HEK293 (cell line): ENCODE measurements around the gene STARD9.

Source experiments
- CTCF ChIA-PET: fragments of 350-600 bp; formaldehyde crosslinking; extraction: SDS; loops from one replicate; lab custom pipeline; 2021; ENCODE audit warnings: antibody characterized with exemption; lab: Yijun Ruan, JAX
- POLR2A ChIA-PET: fragments of 300-600 bp; formaldehyde crosslinking; extraction: SDS; loops from one replicate; lab custom pipeline; 2020; ENCODE audit warnings: antibody characterized with exemption, inconsistent platforms; lab: Yijun Ruan, JAX
- H3K27ac ChIP-seq: fragments of 200-500 bp; sonication (Bioruptor generic); 2 replicates; pipeline ENCODE4 v1.5.1; 2014; ENCODE audit warnings: low read depth, low read length, control low read depth, inconsistent platforms; ENCODE audit errors: extremely low read depth
- H3K36me3 ChIP-seq, 2 experiments: fragments of 200-500 bp in 1 of 2; sonication (Bioruptor generic) in 1 of 2; 1 replicate in 1 of 2; 2 replicates in 1 of 2; pipeline ENCODE4 v1.5.1; 2014 to 2017; ENCODE audit warnings: inconsistent platforms in 2 of 2, low read length in 2 of 2; ENCODE audit not compliant: control insufficient read depth in 2 of 2, insufficient read depth in 1 of 2
- H3K4me1 ChIP-seq: fragments of 200-500 bp; sonication (Bioruptor generic); 2 replicates; pipeline ENCODE4 v1.5.1; 2014; ENCODE audit warnings: mild to moderate bottlenecking, low read length, inconsistent platforms; ENCODE audit not compliant: control insufficient read depth, insufficient read depth
- H3K4me3 ChIP-seq: 2 replicates; pipeline ENCODE4 v1.5.1; 2011; ENCODE audit warnings: low read depth, mild to moderate bottlenecking, control low read depth, low read length, moderate library complexity
- H3K9me3 ChIP-seq: fragments of 200-500 bp; sonication (Bioruptor generic); 2 replicates; pipeline ENCODE4 v1.5.1; 2014; ENCODE audit warnings: low read depth, low read length, inconsistent platforms; ENCODE audit not compliant: control insufficient read depth, insufficient read depth
- EGR2 ChIP-seq: fragments of 450-650 bp; formaldehyde crosslinking; IDR thresholded peaks from 2 replicates; pipeline ENCODE4 v1.5.1; 2016; ENCODE audit warnings: low read depth, missing biosample characterization, missing genetic modification characterization
- ELK4 ChIP-seq: IDR thresholded peaks from 2 replicates; pipeline ENCODE4 v1.6.1; 2011; ENCODE audit warnings: mild to moderate bottlenecking, low read depth, low read length, borderline replicate concordance
- GFI1B ChIP-seq: fragments of 450-650 bp; formaldehyde crosslinking; IDR thresholded peaks from 2 replicates; pipeline ENCODE4 v1.5.1; 2016; ENCODE audit warnings: missing biosample characterization, missing genetic modification characterization
- GLI2 ChIP-seq: fragments of 450-650 bp; formaldehyde crosslinking; IDR thresholded peaks from 2 replicates; pipeline ENCODE4; 2017; ENCODE audit warnings: missing biosample characterization, missing genetic modification characterization, low read depth, borderline replicate concordance
- HOXC10 ChIP-seq: sonication (generic); formaldehyde crosslinking; IDR thresholded peaks from 2 replicates; pipeline ENCODE4 v1.8.1; 2023; ENCODE audit warnings: mild to moderate bottlenecking, missing genetic modification reagents
- RBAK ChIP-seq: fragments of 450-650 bp; formaldehyde crosslinking; IDR thresholded peaks from 2 replicates; pipeline ENCODE4 v1.5.1; 2016; ENCODE audit warnings: missing biosample characterization, missing genetic modification characterization
- SETDB1 ChIP-seq: IDR thresholded peaks from one replicate; pipeline ENCODE4 v1.6.1; 2017; ENCODE audit warnings: mild to moderate bottlenecking, low read length, moderate library complexity, mixed read lengths; ENCODE audit not compliant: insufficient read length
- SP2 ChIP-seq: fragments of 450-650 bp; formaldehyde crosslinking; IDR thresholded peaks from 2 replicates; pipeline ENCODE4 v1.5.1; 2016; ENCODE audit warnings: missing biosample characterization, missing genetic modification characterization
- TCF7L2 ChIP-seq: IDR thresholded peaks from 2 replicates; pipeline ENCODE4 v1.6.1; 2011; ENCODE audit warnings: low read depth, mild to moderate bottlenecking, inconsistent platforms, low read length, moderate library complexity, borderline replicate concordance
- TRIM28 ChIP-seq: IDR thresholded peaks from 2 replicates; pipeline ENCODE4 v1.6.1; 2011; ENCODE audit warnings: low read length, control low read depth, borderline replicate concordance
- ZBTB20 ChIP-seq: fragments of 450-650 bp; formaldehyde crosslinking; IDR thresholded peaks from 2 replicates; pipeline ENCODE4 v1.5.1; 2016; ENCODE audit warnings: missing biosample characterization, missing genetic modification characterization
- ZBTB48 ChIP-seq: fragments of 450-650 bp; formaldehyde crosslinking; IDR thresholded peaks from 2 replicates; pipeline ENCODE4 v1.5.1; 2016; ENCODE audit warnings: missing biosample characterization, missing genetic modification characterization
- ZFHX2 ChIP-seq: fragments of 450-650 bp; formaldehyde crosslinking; conservative IDR thresholded peaks from 2 replicates; pipeline ENCODE4 v1.5.1; 2016; ENCODE audit warnings: missing biosample characterization, missing genetic modification characterization
- ZFP3 ChIP-seq: fragments of 450-650 bp; formaldehyde crosslinking; IDR thresholded peaks from 2 replicates; pipeline ENCODE4 v1.5.1; 2016; ENCODE audit warnings: low read depth, missing biosample characterization, missing genetic modification characterization
- ZFP41 ChIP-seq: fragments of 450-650 bp; formaldehyde crosslinking; IDR thresholded peaks from 2 replicates; pipeline ENCODE4 v1.5.1; 2016; ENCODE audit warnings: missing biosample characterization, missing genetic modification characterization, borderline replicate concordance
- ZIC2 ChIP-seq: fragments of 450-650 bp; formaldehyde crosslinking; IDR thresholded peaks from 2 replicates; pipeline ENCODE4 v1.5.1; 2016; ENCODE audit warnings: missing biosample characterization, missing genetic modification characterization
- ZNF132 ChIP-seq: fragments of 450-650 bp; formaldehyde crosslinking; IDR thresholded peaks from 2 replicates; pipeline ENCODE4 v1.5.1; 2017; ENCODE audit warnings: missing biosample characterization, missing genetic modification characterization, borderline replicate concordance
- ZNF133 ChIP-seq: fragments of 450-650 bp; formaldehyde crosslinking; IDR thresholded peaks from 2 replicates; pipeline ENCODE4 v1.5.1; 2016; ENCODE audit warnings: missing biosample characterization, missing genetic modification characterization
- ZNF157 ChIP-seq: fragments of 450-650 bp; formaldehyde crosslinking; IDR thresholded peaks from 2 replicates; pipeline ENCODE4 v1.5.1; 2016; ENCODE audit warnings: missing biosample characterization, missing genetic modification characterization
- ZNF184 ChIP-seq: fragments of 450-650 bp; IDR thresholded peaks from 2 replicates; pipeline ENCODE4 v1.5.1; 2018; ENCODE audit warnings: missing biosample characterization, mild to moderate bottlenecking, missing genetic modification characterization
- ZNF350 ChIP-seq: fragments of 450-650 bp; formaldehyde crosslinking; IDR thresholded peaks from 2 replicates; pipeline ENCODE4 v1.5.0; 2017; ENCODE audit warnings: missing biosample characterization, mild to moderate bottlenecking, missing genetic modification characterization
- ZNF423 ChIP-seq: fragments of 450-650 bp; formaldehyde crosslinking; IDR thresholded peaks from 2 replicates; pipeline ENCODE4 v1.5.1; 2016; ENCODE audit warnings: missing biosample characterization, missing genetic modification characterization
- ZNF521 ChIP-seq: fragments of 450-650 bp; formaldehyde crosslinking; IDR thresholded peaks from 2 replicates; pipeline ENCODE4 v1.5.1; 2017; ENCODE audit warnings: missing biosample characterization, mild to moderate bottlenecking, missing genetic modification characterization
- ZNF558 ChIP-seq: fragments of 450-650 bp; formaldehyde crosslinking; IDR thresholded peaks from 2 replicates; pipeline ENCODE4 v1.5.1; 2016; ENCODE audit warnings: missing biosample characterization, missing genetic modification characterization
- ZNF560 ChIP-seq: fragments of 450-650 bp; formaldehyde crosslinking; IDR thresholded peaks from 2 replicates; pipeline ENCODE4 v1.5.1; 2017; ENCODE audit warnings: missing biosample characterization, missing genetic modification characterization, borderline replicate concordance
- ZNF747 ChIP-seq: fragments of 450-650 bp; formaldehyde crosslinking; IDR thresholded peaks from 2 replicates; pipeline ENCODE4 v1.5.1; 2016; ENCODE audit warnings: missing biosample characterization, missing genetic modification characterization
- ZNF785 ChIP-seq: fragments of 450-650 bp; formaldehyde crosslinking; IDR thresholded peaks from 2 replicates; pipeline ENCODE4 v1.5.1; 2016; ENCODE audit warnings: missing biosample characterization, missing genetic modification characterization
- ZSCAN16 ChIP-seq: fragments of 450-650 bp; formaldehyde crosslinking; IDR thresholded peaks from 2 replicates; pipeline ENCODE4 v1.5.1; 2016; ENCODE audit warnings: missing biosample characterization, missing genetic modification characterization
- TF ChIP-seq, protein P1 (sequence below): fragments of 450-650 bp; formaldehyde crosslinking; IDR thresholded peaks from 2 replicates; pipeline ENCODE4 v1.5.1; 2016; ENCODE audit warnings: missing biosample characterization, missing genetic modification characterization

Gene STARD9

GRCh38 chr15:42693496-42693895, 118.1 kb downstream of the STARD9 start:
- Histone ChIP-seq H3K36me3 (peaks cover 0 to 30% of the 10 kb centered on the region in 2 experiments; a peak in 1 of 3 replicates), H3K4me1 (no peaks in the 10 kb centered on the region), H3K27ac (no peak overlapping the region), H3K4me3 (no peak overlapping the region), H3K9me3 (no peaks in the 10 kb centered on the region)
- TF ChIP-seq RBAK (tag by site-specific recombination) = no peak
- TF ChIP-seq ZNF558 = no peak
- no peak for TF ChIP-seq ZNF133
- no peak for TF ChIP-seq ZFP41
- no peak for TF ChIP-seq ZIC2 (tag by site-specific recombination)
- TF ChIP-seq GFI1B = no peak
- no peak for TF ChIP-seq ZNF350
- TF ChIP-seq TRIM28 = no peak
- no peak for TF ChIP-seq SP2 (tag by site-specific recombination)
- no peak for TF ChIP-seq GLI2
- TF ChIP-seq ELK4 = no peak
- TF ChIP-seq ZNF521 (tag by site-specific recombination) = no peak
- TF ChIP-seq HOXC10 = no peak
- no peak for TF ChIP-seq ZBTB20 (tag by site-specific recombination)
- no peak for TF ChIP-seq ZNF747 (tag by site-specific recombination)
- no peak for TF ChIP-seq ZBTB48
- TF ChIP-seq ZNF132 (tag by site-specific recombination) = no peak
- POLR2A ChIA-PET = no interaction called here
- CTCF ChIA-PET = no interaction called here

- TF ChIP-seq EGR2 (tag by site-specific recombination) (no peak), ZFP3 (tag by site-specific recombination) (no peak), HOXC10 (no peak), ZNF133 (no peak), SETDB1 (no peak), ZFHX2 (tag by site-specific recombination) (no peak), ZNF423 (tag by site-specific recombination) (no peak), RBAK (tag by site-specific recombination) (no peak), ZNF184 (no peak), ZNF157 (no peak), ZNF560 (no peak), ZNF785 (tag by site-specific recombination) (no peak), ZSCAN16 (tag by site-specific recombination) (no peak), TCF7L2 (no peak)
- TF ChIP-seq, protein P1, sequence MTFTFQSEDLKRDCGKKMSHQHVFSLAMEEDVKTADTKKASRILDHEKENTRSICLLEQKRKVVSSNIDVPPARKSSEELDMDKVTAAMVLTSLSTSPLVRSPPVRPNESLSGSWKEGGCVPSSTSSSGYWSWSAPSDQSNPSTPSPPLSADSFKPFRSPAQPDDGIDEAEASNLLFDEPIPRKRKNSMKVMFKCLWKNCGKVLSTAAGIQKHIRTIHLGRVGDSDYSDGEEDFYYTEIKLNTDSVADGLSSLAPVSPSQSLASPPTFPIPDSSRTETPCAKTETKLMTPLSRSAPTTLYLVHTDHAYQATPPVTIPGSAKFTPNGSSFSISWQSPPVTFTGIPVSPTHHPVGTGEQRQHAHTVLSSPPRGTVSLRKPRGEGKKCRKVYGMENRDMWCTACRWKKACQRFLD = no peak
- no peaks in the 10 kb centered on the region for H3K9me3 ChIP-seq
- ChIA-PET POLR2A (no interaction called here), CTCF (no interaction called here)
- peaks cover 0 to 30% of the 10 kb centered on the region in 2 experiments; a peak in 1 of 3 replicates for H3K36me3 ChIP-seq
- H3K4me3 ChIP-seq = no peak overlapping the region
- H3K27ac ChIP-seq = no peak overlapping the region
- no peaks in the 10 kb centered on the region for H3K4me1 ChIP-seq
These were observed 118.5 kb downstream of the STARD9 start for GRCh38 chr15:42693942-42694341.
